HepG2 (cell line): Measurements from ENCODE around the gene TSGA10IP. TPM values are rescaled to one million over a fixed set of nuclear protein-coding genes. Genes with fewer than 3 reads are reported as not detected.

Experiments used
- BRCA1 ChIP-seq: sonication (generic); formaldehyde crosslinking; IDR thresholded peaks from 2 replicates; pipeline ENCODE4 v1.4.0; 2020; ENCODE audit warnings: missing genetic modification reagents
- CBX5 ChIP-seq: sonication (generic); formaldehyde crosslinking; IDR thresholded peaks from 2 replicates; pipeline ENCODE4 v1.4.0; 2020; ENCODE audit warnings: missing genetic modification reagents, borderline replicate concordance
- CEBPG ChIP-seq: IDR thresholded peaks from 2 replicates; pipeline ENCODE4 v1.6.1; 2016
- HINFP ChIP-seq: sonication (generic); formaldehyde crosslinking; IDR thresholded peaks from 2 replicates; pipeline ENCODE4 v1.4.0; 2020; ENCODE audit warnings: low read depth, mild to moderate bottlenecking, missing genetic modification reagents
- MED8 ChIP-seq: sonication (generic); formaldehyde crosslinking; IDR thresholded peaks from 2 replicates; pipeline ENCODE4 v1.8.1; 2023; ENCODE audit warnings: mild to moderate bottlenecking, missing genetic modification reagents; ENCODE audit not compliant: insufficient replicate concordance
- NRL ChIP-seq: sonication (generic); formaldehyde crosslinking; IDR thresholded peaks from 2 replicates; pipeline ENCODE4 v1.5.0; 2020; ENCODE audit warnings: missing genetic modification reagents, mild to moderate bottlenecking, moderate library complexity, borderline replicate concordance
- RARA ChIP-seq: IDR thresholded peaks from 2 replicates; pipeline ENCODE4 v1.6.1; 2016; ENCODE audit warnings: missing genetic modification reagents, missing compliant biosample characterization
- RFX3 ChIP-seq: IDR thresholded peaks from 2 replicates; pipeline ENCODE4 v1.6.1; 2016; ENCODE audit warnings: missing biosample characterization, missing genetic modification reagents
- TBX2 ChIP-seq: sonication (generic); formaldehyde crosslinking; IDR thresholded peaks from 2 replicates; pipeline ENCODE4 v1.5.0; 2020; ENCODE audit warnings: missing genetic modification reagents, mild to moderate bottlenecking, borderline replicate concordance
- ZNF17 ChIP-seq: sonication (generic); formaldehyde crosslinking; IDR thresholded peaks from 2 replicates; pipeline ENCODE4 v1.5.0; 2020; ENCODE audit warnings: mild to moderate bottlenecking, missing genetic modification reagents
- ZNF431 ChIP-seq: sonication (generic); formaldehyde crosslinking; IDR thresholded peaks from 2 replicates; pipeline ENCODE4 v1.9.0; 2022; ENCODE audit warnings: missing genetic modification reagents, low read depth, mild to moderate bottlenecking, borderline replicate concordance
- ZNF549 ChIP-seq: sonication (generic); formaldehyde crosslinking; IDR thresholded peaks from 2 replicates; pipeline ENCODE4 v1.5.0; 2020; ENCODE audit warnings: missing genetic modification reagents
- ZNF552 ChIP-seq: sonication (generic); formaldehyde crosslinking; IDR thresholded peaks from 2 replicates; pipeline ENCODE4 v1.9.0; 2022; ENCODE audit warnings: missing genetic modification reagents, mild to moderate bottlenecking, borderline replicate concordance
- ZNF614 ChIP-seq: IDR thresholded peaks from 2 replicates; pipeline ENCODE4 v1.6.1; 2018; ENCODE audit warnings: missing biosample characterization, missing genetic modification reagents, inconsistent platforms, borderline replicate concordance
- ZNF644 ChIP-seq: IDR thresholded peaks from 2 replicates; pipeline ENCODE4 v1.6.1; 2016; ENCODE audit warnings: low read depth
- ZNF713 ChIP-seq: sonication (generic); formaldehyde crosslinking; IDR thresholded peaks from 2 replicates; pipeline ENCODE4 v1.4.0; 2020; ENCODE audit warnings: mild to moderate bottlenecking, missing genetic modification reagents
- polyA plus RNA-seq, 8 experiments: library from polyadenylated mRNA; depleted of rRNA in 3 of 8; stranded (reverse) in 7 of 8; unstranded in 1 of 8; fragments of >200 nt; fragmentation: Illumina TruSeq in 4 of 8; extraction: Trizol in 4 of 8; gene quantifications; 2 replicates each; pipeline versions ENCODE4 v1.2.1 to v1.2.3, GENCODE V29; 2011 to 2016; ENCODE audit warnings: low read depth in 4 of 8, missing spikeins in 1 of 8, mixed read lengths in 1 of 8; ENCODE audit not compliant: insufficient read depth in 1 of 8
- total RNA-seq, 5 experiments: library from RNA; depleted of rRNA; stranded (reverse); fragments of >200 nt; fragmentation: Illumina TruSeq; extraction: Trizol; gene quantifications; 2 replicates each; pipeline ENCODE4 v1.2.3, GENCODE V29; 2016; ENCODE audit warnings: low read depth in 1 of 5
- TF ChIP-seq, protein P1 (sequence below): sonication (generic); formaldehyde crosslinking; IDR thresholded peaks from 2 replicates; pipeline ENCODE4 v1.4.0; 2020; ENCODE audit warnings: mild to moderate bottlenecking, missing genetic modification reagents
- TF ChIP-seq, protein P2 (sequence below): sonication (generic); formaldehyde crosslinking; IDR thresholded peaks from 2 replicates; pipeline ENCODE4 v1.4.0; 2020; ENCODE audit warnings: missing genetic modification reagents, mild to moderate bottlenecking, borderline replicate concordance
- TF ChIP-seq, protein P3 (sequence below): sonication (generic); formaldehyde crosslinking; IDR thresholded peaks from 2 replicates; pipeline ENCODE4 v1.8.0; 2022; ENCODE audit warnings: missing genetic modification reagents, mild to moderate bottlenecking, borderline replicate concordance
- TF ChIP-seq, protein P4 (sequence below): sonication (generic); formaldehyde crosslinking; conservative IDR thresholded peaks from 2 replicates; pipeline ENCODE4 v1.8.0; 2022; ENCODE audit warnings: low read depth, missing genetic modification reagents
- TF ChIP-seq, protein P5 (sequence below): IDR thresholded peaks from 2 replicates; pipeline ENCODE4 v1.6.1; 2018; ENCODE audit warnings: missing genetic modification reagents
- TF ChIP-seq, protein P6 (sequence below): sonication (generic); formaldehyde crosslinking; IDR thresholded peaks from 2 replicates; pipeline ENCODE4 v1.8.0; 2023; ENCODE audit warnings: mild to moderate bottlenecking, missing genetic modification reagents

Gene TSGA10IP
- total and polyA plus RNA-seq, 2 of the 13 experiments (the other 11 are each of a cell fraction or from before 2014, with no cell fraction given), result not detected

DNA sequence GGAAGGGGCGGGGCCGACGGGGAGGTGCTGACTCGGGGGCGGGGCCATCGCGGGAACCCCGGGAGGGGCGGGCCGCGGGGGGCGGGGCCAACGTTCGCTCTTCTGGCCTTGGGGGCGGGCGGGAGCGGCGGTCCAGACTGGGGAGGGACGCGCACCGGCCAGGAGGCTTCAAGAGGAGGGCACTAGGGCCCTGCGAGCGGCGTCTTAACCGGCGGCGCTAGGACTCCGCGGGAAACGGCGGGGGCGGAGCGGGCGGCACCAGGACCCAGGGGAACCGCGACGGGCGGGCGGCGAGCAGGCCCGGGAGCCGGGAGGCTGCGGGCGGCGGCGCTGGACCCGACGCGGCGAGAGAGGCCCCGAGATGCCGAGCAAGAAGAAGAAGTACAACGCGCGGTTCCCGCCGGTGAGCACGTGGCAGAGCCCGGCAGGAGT is 26.1 kb upstream of the TSGA10IP start, which contains the start of gene DRAP1 (continued):
- TF ChIP-seq ZNF431 (CRISPR knock-in tag) (0 out of 2 replicates have a peak, but pooled peaks have one; percentile 65), TBX2 (peak; percentile 49), CEBPG (CRISPR knock-in tag) (0 out of 2 replicates have a peak, but pooled peaks have one; percentile 38), ZNF17 (CRISPR knock-in tag) (no peak), ZNF552 (CRISPR knock-in tag) (peak; percentile 32; the same call in 1 of the 2 replicates), ZNF549 (CRISPR knock-in tag) (no peak), RARA (0 out of 2 replicates have a peak, but pooled peaks have one; percentile 30), ZNF614 (CRISPR knock-in tag) (peak; percentile 95; the same call in 1 of the 2 replicates), NRL (CRISPR knock-in tag) (no peak), HINFP (peak; percentile 75), ZNF713 (CRISPR knock-in tag) (no peak), CBX5 (CRISPR knock-in tag) (peak; percentile 95), RFX3 (CRISPR knock-in tag) (peak; percentile 33; the same call in 1 of the 2 replicates), BRCA1 (CRISPR knock-in tag) (0 out of 2 replicates have a peak, but pooled peaks have one; percentile 37), MED8 (CRISPR knock-in tag) (peak; percentile 44), ZNF644 (no peak)
- TF ChIP-seq, protein P1, sequence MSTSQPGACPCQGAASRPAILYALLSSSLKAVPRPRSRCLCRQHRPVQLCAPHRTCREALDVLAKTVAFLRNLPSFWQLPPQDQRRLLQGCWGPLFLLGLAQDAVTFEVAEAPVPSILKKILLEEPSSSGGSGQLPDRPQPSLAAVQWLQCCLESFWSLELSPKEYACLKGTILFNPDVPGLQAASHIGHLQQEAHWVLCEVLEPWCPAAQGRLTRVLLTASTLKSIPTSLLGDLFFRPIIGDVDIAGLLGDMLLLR (CRISPR knock-in tag), result peak; percentile 76
- TF ChIP-seq, protein P2, sequence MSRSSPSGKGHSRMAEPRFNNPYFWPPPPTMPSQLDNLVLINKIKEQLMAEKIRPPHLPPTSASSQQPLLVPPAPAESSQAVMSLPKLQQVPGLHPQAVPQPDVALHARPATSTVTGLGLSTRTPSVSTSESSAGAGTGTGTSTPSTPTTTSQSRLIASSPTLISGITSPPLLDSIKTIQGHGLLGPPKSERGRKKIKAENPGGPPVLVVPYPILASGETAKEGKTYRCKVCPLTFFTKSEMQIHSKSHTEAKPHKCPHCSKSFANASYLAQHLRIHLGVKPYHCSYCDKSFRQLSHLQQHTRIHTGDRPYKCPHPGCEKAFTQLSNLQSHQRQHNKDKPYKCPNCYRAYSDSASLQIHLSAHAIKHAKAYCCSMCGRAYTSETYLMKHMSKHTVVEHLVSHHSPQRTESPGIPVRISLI (CRISPR knock-in tag), result peak; percentile 45; the same call in 1 of the 2 replicates
- TF ChIP-seq, protein P3, sequence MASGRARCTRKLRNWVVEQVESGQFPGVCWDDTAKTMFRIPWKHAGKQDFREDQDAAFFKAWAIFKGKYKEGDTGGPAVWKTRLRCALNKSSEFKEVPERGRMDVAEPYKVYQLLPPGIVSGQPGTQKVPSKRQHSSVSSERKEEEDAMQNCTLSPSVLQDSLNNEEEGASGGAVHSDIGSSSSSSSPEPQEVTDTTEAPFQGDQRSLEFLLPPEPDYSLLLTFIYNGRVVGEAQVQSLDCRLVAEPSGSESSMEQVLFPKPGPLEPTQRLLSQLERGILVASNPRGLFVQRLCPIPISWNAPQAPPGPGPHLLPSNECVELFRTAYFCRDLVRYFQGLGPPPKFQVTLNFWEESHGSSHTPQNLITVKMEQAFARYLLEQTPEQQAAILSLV, result no peak
- TF ChIP-seq, protein P4, sequence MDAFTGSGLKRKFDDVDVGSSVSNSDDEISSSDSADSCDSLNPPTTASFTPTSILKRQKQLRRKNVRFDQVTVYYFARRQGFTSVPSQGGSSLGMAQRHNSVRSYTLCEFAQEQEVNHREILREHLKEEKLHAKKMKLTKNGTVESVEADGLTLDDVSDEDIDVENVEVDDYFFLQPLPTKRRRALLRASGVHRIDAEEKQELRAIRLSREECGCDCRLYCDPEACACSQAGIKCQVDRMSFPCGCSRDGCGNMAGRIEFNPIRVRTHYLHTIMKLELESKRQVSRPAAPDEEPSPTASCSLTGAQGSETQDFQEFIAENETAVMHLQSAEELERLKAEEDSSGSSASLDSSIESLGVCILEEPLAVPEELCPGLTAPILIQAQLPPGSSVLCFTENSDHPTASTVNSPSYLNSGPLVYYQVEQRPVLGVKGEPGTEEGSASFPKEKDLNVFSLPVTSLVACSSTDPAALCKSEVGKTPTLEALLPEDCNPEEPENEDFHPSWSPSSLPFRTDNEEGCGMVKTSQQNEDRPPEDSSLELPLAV (CRISPR knock-in tag), result no peak
- TF ChIP-seq, protein P5, sequence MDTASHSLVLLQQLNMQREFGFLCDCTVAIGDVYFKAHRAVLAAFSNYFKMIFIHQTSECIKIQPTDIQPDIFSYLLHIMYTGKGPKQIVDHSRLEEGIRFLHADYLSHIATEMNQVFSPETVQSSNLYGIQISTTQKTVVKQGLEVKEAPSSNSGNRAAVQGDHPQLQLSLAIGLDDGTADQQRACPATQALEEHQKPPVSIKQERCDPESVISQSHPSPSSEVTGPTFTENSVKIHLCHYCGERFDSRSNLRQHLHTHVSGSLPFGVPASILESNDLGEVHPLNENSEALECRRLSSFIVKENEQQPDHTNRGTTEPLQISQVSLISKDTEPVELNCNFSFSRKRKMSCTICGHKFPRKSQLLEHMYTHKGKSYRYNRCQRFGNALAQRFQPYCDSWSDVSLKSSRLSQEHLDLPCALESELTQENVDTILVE (CRISPR knock-in tag), result peak; percentile 94; the same call in 1 of the 2 replicates
- TF ChIP-seq, protein P6, sequence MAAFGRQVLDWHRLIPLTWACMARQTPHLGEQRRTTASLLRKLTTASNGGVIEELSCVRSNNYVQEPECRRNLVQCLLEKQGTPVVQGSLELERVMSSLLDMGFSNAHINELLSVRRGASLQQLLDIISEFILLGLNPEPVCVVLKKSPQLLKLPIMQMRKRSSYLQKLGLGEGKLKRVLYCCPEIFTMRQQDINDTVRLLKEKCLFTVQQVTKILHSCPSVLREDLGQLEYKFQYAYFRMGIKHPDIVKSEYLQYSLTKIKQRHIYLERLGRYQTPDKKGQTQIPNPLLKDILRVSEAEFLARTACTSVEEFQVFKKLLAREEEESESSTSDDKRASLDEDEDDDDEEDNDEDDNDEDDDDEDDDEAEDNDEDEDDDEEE, result peak; percentile 92; the same call in 1 of the 2 replicates
